ENCODE measurements around the gene QPRT. TPM values are rescaled to one million over a fixed set of nuclear protein-coding genes. Genes with fewer than 3 reads are reported as not detected.

The QPRT gene
- total RNA-seq, 4 donors from 2014 or later: 14.3 to 65.8 (median 26.3) TPM

- Histone ChIP-seq H3K36me3 (no peaks in the 10 kb centered on the region), H3K4me1 (peaks cover 0 to 5% (median 0%) of the 10 kb centered on the region in 4 donors), H3K4me3 (no peak overlapping the region), H3K9me3 (no peaks in the 10 kb centered on the region), H3K27me3 (no peaks in the 10 kb centered on the region), H3K27ac (no peak overlapping the region)
- intact Hi-C loops (cut with DNase I; ENCODE audit: low total_unique reads) (no loop called here), in situ Hi-C loops (cut with MboI; ENCODE audit: low pct_ligation_motif_present in 1 of 4, low pct_unique_long_range_greater_than_20kb in 1 of 4, low sequenced_read_pairs in 3 of 4) (loop anchor here in 1 of 4 donors (25.0 kb wide), 1 partner anchor 504 kb away; no protein-coding TSS in a partner anchor)
- no peak for DNase-seq
- WGBS, 2 donors (ENCODE audit: low coverage in 1 of 2): 71 to 75% methylated on average over 5 to 6 of the region's 6 CpGs
- no peak for TF ChIP-seq POLR2AphosphoS5 (IDR thresholded peaks at IDR 0.05)
- TF ChIP-seq EP300 (IDR thresholded peaks at IDR 0.05; ENCODE audit: low read depth): no peak
- no peak for TF ChIP-seq CTCF (IDR thresholded peaks at IDR 0.05)
- TF ChIP-seq POLR2A (IDR thresholded peaks at IDR 0.05): no peak
These were observed 20.3 kb upstream of the QPRT start for GRCh38 chr16:29658705-29659104.

- in situ Hi-C loops (cut with MboI; ENCODE audit: low pct_ligation_motif_present in 1 of 4, low pct_unique_long_range_greater_than_20kb in 1 of 4, low sequenced_read_pairs in 3 of 4): loop anchor here in 1 of 4 donors (25.0 kb wide), 1 partner anchor 500 kb away; no protein-coding TSS in a partner anchor
- peak overlapping the region in 1 of 4 donors; percentile 33 for H3K4me3 ChIP-seq
- H3K27me3 ChIP-seq: no peaks in the 10 kb centered on the region
- peaks cover 0 to 23% (median 8%) of the 10 kb centered on the region in 4 donors for H3K4me1 ChIP-seq
- H3K36me3 ChIP-seq: no peaks in the 10 kb centered on the region
- intact Hi-C loops (cut with DNase I; ENCODE audit: low total_unique reads): no loop called here
- 50 to 72% methylated on average over 13 to 17 of the region's 17 CpGs for WGBS, 2 donors (ENCODE audit: low coverage in 1 of 2)
- H3K9me3 ChIP-seq: no peaks in the 10 kb centered on the region
- H3K27ac ChIP-seq: peak overlapping the region; percentile 42 to 60 (median 52)
- TF ChIP-seq POLR2A (IDR thresholded peaks at IDR 0.05): no peak
- TF ChIP-seq POLR2AphosphoS5 (IDR thresholded peaks at IDR 0.05): no peak
- no peak for TF ChIP-seq CTCF (IDR thresholded peaks at IDR 0.05)
- TF ChIP-seq EP300 (IDR thresholded peaks at IDR 0.05; ENCODE audit: low read depth): no peak
- no peak for DNase-seq
These were observed 16.8 kb upstream of the QPRT start for GRCh38 chr16:29662000-29662728.

- peak overlapping the region in 1 of 4 donors; percentile 33 for H3K4me3 ChIP-seq
- DNase-seq: peak; percentile 35
- WGBS, 2 donors (ENCODE audit: low coverage in 1 of 2): 46% methylated on average over 4 of the region's 4 CpGs; no CpG with 5 or more reads in 1 of the 2 donors
- H3K9me3 ChIP-seq: no peaks in the 10 kb centered on the region
- H3K27ac ChIP-seq: peak overlapping the region; percentile 42 to 60 (median 52)
- peaks cover 0 to 26% (median 8%) of the 10 kb centered on the region in 4 donors for H3K4me1 ChIP-seq
- TF ChIP-seq POLR2A (IDR thresholded peaks at IDR 0.05): no peak
- TF ChIP-seq CTCF (IDR thresholded peaks at IDR 0.05): no peak
- TF ChIP-seq EP300 (IDR thresholded peaks at IDR 0.05; ENCODE audit: low read depth): no peak
- no peak for TF ChIP-seq POLR2AphosphoS5 (IDR thresholded peaks at IDR 0.05)
- intact Hi-C loops (cut with DNase I; ENCODE audit: low total_unique reads) (no loop called here), in situ Hi-C loops (cut with MboI; ENCODE audit: low pct_ligation_motif_present in 1 of 4, low pct_unique_long_range_greater_than_20kb in 1 of 4, low sequenced_read_pairs in 3 of 4) (loop anchor here in 1 of 4 donors (25.0 kb wide), 1 partner anchor 500 kb away; no protein-coding TSS in a partner anchor)
- no peaks in the 10 kb centered on the region for H3K36me3 ChIP-seq
- no peaks in the 10 kb centered on the region for H3K27me3 ChIP-seq
These were observed 16.3 kb upstream of the QPRT start for GRCh38 chr16:29662729-29663015.

- TF ChIP-seq CTCF (IDR thresholded peaks at IDR 0.05): no peak
- TF ChIP-seq POLR2AphosphoS5 (IDR thresholded peaks at IDR 0.05): no peak
- no peak for TF ChIP-seq POLR2A (IDR thresholded peaks at IDR 0.05)
- TF ChIP-seq EP300 (IDR thresholded peaks at IDR 0.05; ENCODE audit: low read depth): no peak
- in situ Hi-C loops (cut with MboI; ENCODE audit: low pct_ligation_motif_present in 1 of 4, low pct_unique_long_range_greater_than_20kb in 1 of 4, low sequenced_read_pairs in 3 of 4): loop anchor here in 1 of 4 donors (25.0 kb wide), 1 partner anchor 499 kb away; no protein-coding TSS in a partner anchor
- WGBS, 2 donors (ENCODE audit: low coverage in 1 of 2): 66 to 77% methylated on average over 4 to 17 of the region's 18 CpGs
- peak; percentile 33 for DNase-seq
- intact Hi-C loops (cut with DNase I; ENCODE audit: low total_unique reads): no loop called here
- Histone ChIP-seq H3K9me3 (no peaks in the 10 kb centered on the region), H3K4me3 (peak within 1 kb of the TSS in 3 of 4 donors; percentile 4 to 33 (median 20)), H3K27ac (peak within 1 kb of the TSS; percentile 42 to 60 (median 52)), H3K4me1 (peaks cover 0 to 26% (median 8%) of the 10 kb centered on the region in 4 donors), H3K27me3 (no peaks in the 10 kb centered on the region), H3K36me3 (no peaks in the 10 kb centered on the region)
These were observed 15.8 kb upstream of the QPRT start, which contains the start of gene SPN for GRCh38 chr16:29663016-29663806. TSS of gene SPN (plus strand) at chr16:29663247. CDS start at chr16:29663729, 482 bp downstream.

All from transverse colon (tissue), 4 donors.